Measurements from ENCODE around the gene RAPSN. TPM values are rescaled to one million over a fixed set of nuclear protein-coding genes. Genes with fewer than 3 reads are reported as not detected.
A peak's percentile ranks its signal among the peaks of the same experiment; 100 is the strongest.
"Not testable (repeated sequence)": the region's sequence is repeated elsewhere in the genome, so short reads cannot be mapped to it uniquely, and the experiment has no call there.

RAPSN gene
- total and polyA plus RNA-seq, 2 donors (not counting 1 experiment from before 2014, with no cell fraction given) = 0.17 TPM; not detected in 1

- not testable (repeated sequence) for H3K36me3 ChIP-seq (ENCODE audit: control insufficient read depth, insufficient read depth, low read length); H3K27me3 ChIP-seq (ENCODE audit: control insufficient read depth, insufficient read depth, low read length)
These were observed 5.3 kb upstream of the RAPSN start for GRCh38 chr11:47454258-47454671.

GRCh38 chr11:47453365-47453764, 4.4 kb upstream of the RAPSN start:
- no peak overlapping the region for H3K4me2 ChIP-seq (ENCODE audit: extremely low read depth, insufficient read depth, low read length)
- no peaks in the 10 kb centered on the region for H3K36me3 ChIP-seq (ENCODE audit: control insufficient read depth, insufficient read depth, low read length)
- H4K20me1 ChIP-seq (ENCODE audit: control insufficient read depth, extremely low read depth, insufficient read depth, low read length) = no peaks in the 10 kb centered on the region
- H3K4me3 ChIP-seq (replicated peaks in 1 of 4; ENCODE audit: control extremely low read depth in 1 of 4, insufficient read depth in 1 of 4, low read depth in 3 of 4, low read length in 4 of 4) = no peak overlapping the region
- no peak for TF ChIP-seq CTCF (conservative IDR thresholded peaks at IDR 0.05 in 1 of 2, IDR thresholded peaks at IDR 0.05 in 1 of 2; ENCODE audit: low read depth in 1 of 2, low read length in 2 of 2)
- TF ChIP-seq EZH2 (IDR thresholded peaks at IDR 0.05; ENCODE audit: low read length, missing control alignments) = no peak
- H3K4me1 ChIP-seq (ENCODE audit: control insufficient read depth, extremely low read depth, insufficient read depth, low read length) = no peaks in the 10 kb centered on the region
- H3K9me3 ChIP-seq (ENCODE audit: control insufficient read depth, insufficient read depth, low read depth, low read length) = no peaks in the 10 kb centered on the region
- H3K9ac ChIP-seq (ENCODE audit: insufficient read depth, low read length) = no peak overlapping the region
- no peak overlapping the region for H2AFZ ChIP-seq (ENCODE audit: low read length)
- no peaks in the 10 kb centered on the region for H3K27me3 ChIP-seq (ENCODE audit: control insufficient read depth, insufficient read depth, low read length)
- no peak for DNase-seq (ENCODE audit: low read depth in 2 of 2)
- no peak overlapping the region for H3K27ac ChIP-seq (ENCODE audit: insufficient read depth, low read length)
- H3K79me2 ChIP-seq (ENCODE audit: control insufficient read depth, insufficient read depth, low read length) = no peaks in the 10 kb centered on the region

More at GRCh38 chr11:47454258-47454671, 5.3 kb upstream of the RAPSN start:
- TF ChIP-seq CTCF (conservative IDR thresholded peaks at IDR 0.05 in 1 of 2, IDR thresholded peaks at IDR 0.05 in 1 of 2; ENCODE audit: low read depth in 1 of 2, low read length in 2 of 2) = peak; percentile 79 to 88
- DNase-seq (ENCODE audit: low read depth in 2 of 2) = peak; percentile 77 to 89
- H3K9ac ChIP-seq (ENCODE audit: insufficient read depth, low read length); H3K9me3 ChIP-seq (ENCODE audit: control insufficient read depth, insufficient read depth, low read depth, low read length); H3K27ac ChIP-seq (ENCODE audit: insufficient read depth, low read length); H3K4me2 ChIP-seq (ENCODE audit: extremely low read depth, insufficient read depth, low read length); H3K79me2 ChIP-seq (ENCODE audit: control insufficient read depth, insufficient read depth, low read length); H2AFZ ChIP-seq (ENCODE audit: low read length); H3K4me1 ChIP-seq (ENCODE audit: control insufficient read depth, extremely low read depth, insufficient read depth, low read length); H4K20me1 ChIP-seq (ENCODE audit: control insufficient read depth, extremely low read depth, insufficient read depth, low read length); H3K4me3 ChIP-seq (replicated peaks in 1 of 4; ENCODE audit: control extremely low read depth in 1 of 4, insufficient read depth in 1 of 4, low read depth in 3 of 4, low read length in 4 of 4): not testable (repeated sequence)

- Histone ChIP-seq H3K4me3 (replicated peaks in 1 of 4; ENCODE audit: control extremely low read depth in 1 of 4, insufficient read depth in 1 of 4, low read depth in 3 of 4, low read length in 4 of 4) (no peak overlapping the region), H3K79me2 (ENCODE audit: control insufficient read depth, insufficient read depth, low read length) (no peaks in the 10 kb centered on the region), H3K4me2 (ENCODE audit: extremely low read depth, insufficient read depth, low read length) (no peak overlapping the region), H4K20me1 (ENCODE audit: control insufficient read depth, extremely low read depth, insufficient read depth, low read length) (no peaks in the 10 kb centered on the region), H3K9ac (ENCODE audit: insufficient read depth, low read length) (no peak overlapping the region), H2AFZ (ENCODE audit: low read length) (no peak overlapping the region), H3K27ac (ENCODE audit: insufficient read depth, low read length) (no peak overlapping the region), H3K4me1 (ENCODE audit: control insufficient read depth, extremely low read depth, insufficient read depth, low read length) (no peaks in the 10 kb centered on the region), H3K9me3 (ENCODE audit: control insufficient read depth, insufficient read depth, low read depth, low read length) (no peaks in the 10 kb centered on the region), H3K36me3 (ENCODE audit: control insufficient read depth, insufficient read depth, low read length) (no peaks in the 10 kb centered on the region), H3K27me3 (ENCODE audit: control insufficient read depth, insufficient read depth, low read length) (no peaks in the 10 kb centered on the region)
- no peak for TF ChIP-seq EZH2 (IDR thresholded peaks at IDR 0.05; ENCODE audit: low read length, missing control alignments)
- TF ChIP-seq CTCF (conservative IDR thresholded peaks at IDR 0.05 in 1 of 2, IDR thresholded peaks at IDR 0.05 in 1 of 2; ENCODE audit: low read depth in 1 of 2, low read length in 2 of 2) = no peak
- DNase-seq (ENCODE audit: low read depth in 2 of 2) = no peak
These were observed 3.1 kb upstream of the RAPSN start for GRCh38 chr11:47451990-47452389.

Data from fibroblast of lung (primary cell).